ENCODE measurements around the gene CTSL.
"Not testable (repeated sequence)": the region's sequence is repeated elsewhere in the genome, so short reads cannot be mapped to it uniquely, and the experiment has no call there.

Gene CTSL

DNA sequence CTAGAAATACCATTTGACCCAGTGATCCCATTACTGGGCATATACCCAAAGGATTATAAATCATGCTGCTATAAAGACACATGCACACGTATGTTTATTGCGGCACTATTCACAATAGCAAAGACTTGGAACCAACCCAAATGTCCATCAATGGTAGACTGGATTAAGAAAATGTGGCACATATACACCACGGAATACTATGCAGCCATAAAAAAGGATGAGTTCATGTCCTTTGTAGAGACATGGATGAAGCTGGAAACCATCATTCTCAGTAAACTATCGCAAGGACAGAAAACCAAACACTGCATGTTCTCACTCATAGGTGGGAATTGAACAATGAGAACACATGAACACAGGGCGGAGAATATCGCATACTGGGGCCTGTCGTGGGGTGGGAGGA is 18.3 kb downstream of the CTSL start:
- not testable (repeated sequence) for H3K27ac ChIP-seq (replicated peaks; ENCODE audit: low read length); H3K4me2 ChIP-seq (ENCODE audit: insufficient read depth, low read length, poor library complexity, severe bottlenecking); H3K4me1 ChIP-seq (ENCODE audit: control insufficient read depth in 2 of 2, insufficient read depth in 1 of 2, low read depth in 1 of 2, low read length in 2 of 2); H3K23ac ChIP-seq (ENCODE audit: low read depth, low read length, poor library complexity); H3K4me3 ChIP-seq (ENCODE audit: low read length in 2 of 2); H3K79me1 ChIP-seq (ENCODE audit: low read depth, low read length); H3K9ac ChIP-seq (ENCODE audit: low read depth, low read length, poor library complexity); H3K14ac ChIP-seq (ENCODE audit: low read length); H2AFZ ChIP-seq (ENCODE audit: low read length); H3K4ac ChIP-seq (ENCODE audit: low read length); H3K27me3 ChIP-seq (ENCODE audit: control insufficient read depth in 3 of 3, insufficient read depth in 3 of 3, low read depth in 1 of 3, low read length in 3 of 3); H2BK5ac ChIP-seq (ENCODE audit: low read length); H4K8ac ChIP-seq (ENCODE audit: low read depth, low read length); H3K18ac ChIP-seq (ENCODE audit: low read length); DNase-seq (ENCODE audit: low spot score); H3K36me3 ChIP-seq (replicated peaks in 1 of 2; ENCODE audit: control insufficient read depth in 2 of 2, insufficient read depth in 2 of 2, low read length in 2 of 2); H2BK15ac ChIP-seq (ENCODE audit: low read length); H2BK120ac ChIP-seq (ENCODE audit: low read depth, low read length); H2BK12ac ChIP-seq (ENCODE audit: low read length); H2AK5ac ChIP-seq (ENCODE audit: low read depth, low read length); H3K9me3 ChIP-seq (replicated peaks in 1 of 2; ENCODE audit: control insufficient read depth in 2 of 2, insufficient read depth in 1 of 2, low read depth in 1 of 2, low read length in 2 of 2); H4K91ac ChIP-seq (ENCODE audit: low read depth, low read length, poor library complexity)
- WGBS, 2 donors (ENCODE audit: extremely low coverage in 2 of 2, insufficient read length in 2 of 2, insufficient replicate concordance in 1 of 2): no CpG with 5 or more reads among the region's 7 CpGs

DNA sequence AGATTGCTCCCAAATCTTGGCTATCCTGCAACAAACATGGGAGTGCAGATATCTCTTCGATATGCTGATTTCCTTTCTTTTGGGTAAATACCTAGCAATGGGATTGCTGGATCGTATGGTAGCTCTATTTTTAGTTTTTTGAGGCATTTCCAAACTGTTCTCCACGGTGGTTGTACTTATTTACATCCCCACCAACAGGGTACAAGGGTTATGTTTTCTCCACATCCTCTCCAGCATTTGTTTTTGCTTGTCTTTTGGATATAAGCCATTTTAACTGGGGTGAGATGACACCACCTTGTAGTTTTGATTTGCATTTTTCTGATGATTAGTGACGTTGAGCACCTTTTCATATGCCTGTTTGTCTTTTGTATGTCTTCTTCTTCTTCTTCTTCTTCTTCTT is 20.3 kb downstream of the CTSL start:
- Histone ChIP-seq H3K36me3 (replicated peaks in 1 of 2; ENCODE audit: control insufficient read depth in 2 of 2, insufficient read depth in 2 of 2, low read length in 2 of 2) (no peaks in the 10 kb centered on the region), H3K4me1 (ENCODE audit: control insufficient read depth in 2 of 2, insufficient read depth in 1 of 2, low read depth in 1 of 2, low read length in 2 of 2) (peaks cover 0 to 3% of the 10 kb centered on the region in 2 donors), H2BK12ac (ENCODE audit: low read length) (no peak overlapping the region), H3K18ac (ENCODE audit: low read length) (no peak overlapping the region), H3K79me1 (ENCODE audit: low read depth, low read length) (no peaks in the 10 kb centered on the region), H2AK5ac (ENCODE audit: low read depth, low read length) (no peak overlapping the region), H4K8ac (ENCODE audit: low read depth, low read length) (no peak overlapping the region), H4K91ac (ENCODE audit: low read depth, low read length, poor library complexity) (no peak overlapping the region), H2BK15ac (ENCODE audit: low read length) (no peak overlapping the region), H3K9ac (ENCODE audit: low read depth, low read length, poor library complexity) (no peak overlapping the region), H3K4ac (ENCODE audit: low read length) (no peak overlapping the region), H2BK5ac (ENCODE audit: low read length) (no peak overlapping the region), H3K9me3 (replicated peaks in 1 of 2; ENCODE audit: control insufficient read depth in 2 of 2, insufficient read depth in 1 of 2, low read depth in 1 of 2, low read length in 2 of 2) (peaks cover 0 to 7% of the 10 kb centered on the region in 2 donors), H3K27me3 (ENCODE audit: control insufficient read depth in 3 of 3, insufficient read depth in 3 of 3, low read depth in 1 of 3, low read length in 3 of 3) (no peaks in the 10 kb centered on the region), H3K14ac (ENCODE audit: low read length) (no peak overlapping the region), H3K27ac (replicated peaks; ENCODE audit: low read length) (no peak overlapping the region), H2BK120ac (ENCODE audit: low read depth, low read length) (no peak overlapping the region), H3K23ac (ENCODE audit: low read depth, low read length, poor library complexity) (no peak overlapping the region), H3K4me2 (ENCODE audit: insufficient read depth, low read length, poor library complexity, severe bottlenecking) (no peak overlapping the region), H3K4me3 (ENCODE audit: low read length in 2 of 2) (no peak overlapping the region), H2AFZ (ENCODE audit: low read length) (no peak overlapping the region)
- WGBS, 2 donors (ENCODE audit: extremely low coverage in 2 of 2, insufficient read length in 2 of 2, insufficient replicate concordance in 1 of 2): no CpG with 5 or more reads among the region's 4 CpGs
- no peak for DNase-seq (ENCODE audit: low spot score)

DNA sequence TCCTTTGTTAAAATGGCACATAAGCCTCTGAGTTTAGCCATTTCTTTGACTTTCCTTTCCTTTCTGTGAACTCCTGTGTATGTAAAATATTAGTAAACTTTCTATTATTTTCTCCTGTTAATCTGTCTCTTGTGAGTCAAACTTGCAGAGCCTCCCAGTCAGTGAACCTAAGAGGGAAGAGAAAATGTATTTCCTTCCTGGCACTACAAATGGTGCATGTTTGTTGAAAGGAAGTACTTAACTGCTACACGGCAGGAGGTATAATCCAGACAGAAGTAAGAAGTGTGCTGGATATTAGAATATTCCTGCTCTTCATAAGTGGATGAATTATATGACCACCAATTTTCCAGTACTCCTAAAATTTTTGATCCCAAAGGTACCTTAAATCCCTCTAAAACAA is 23.0 kb downstream of the CTSL start:
- H3K4me3 ChIP-seq (ENCODE audit: low read length in 2 of 2): no peak overlapping the region
- H4K91ac ChIP-seq (ENCODE audit: low read depth, low read length, poor library complexity): no peak overlapping the region
- DNase-seq (ENCODE audit: low spot score): no peak
- H3K23ac ChIP-seq (ENCODE audit: low read depth, low read length, poor library complexity): no peak overlapping the region
- H2BK120ac ChIP-seq (ENCODE audit: low read depth, low read length): no peak overlapping the region
- H3K27ac ChIP-seq (replicated peaks; ENCODE audit: low read length): no peak overlapping the region
- H4K8ac ChIP-seq (ENCODE audit: low read depth, low read length): no peak overlapping the region
- H3K4ac ChIP-seq (ENCODE audit: low read length): no peak overlapping the region
- H3K18ac ChIP-seq (ENCODE audit: low read length): no peak overlapping the region
- no peak overlapping the region for H2AK5ac ChIP-seq (ENCODE audit: low read depth, low read length)
- H3K36me3 ChIP-seq (replicated peaks in 1 of 2; ENCODE audit: control insufficient read depth in 2 of 2, insufficient read depth in 2 of 2, low read length in 2 of 2): no peaks in the 10 kb centered on the region
- H2AFZ ChIP-seq (ENCODE audit: low read length): no peak overlapping the region
- H2BK12ac ChIP-seq (ENCODE audit: low read length): no peak overlapping the region
- H3K4me2 ChIP-seq (ENCODE audit: insufficient read depth, low read length, poor library complexity, severe bottlenecking): no peak overlapping the region
- H2BK5ac ChIP-seq (ENCODE audit: low read length): no peak overlapping the region
- no CpG with 5 or more reads among the region's 1 CpG for WGBS, 2 donors (ENCODE audit: extremely low coverage in 2 of 2, insufficient read length in 2 of 2, insufficient replicate concordance in 1 of 2)
- H3K4me1 ChIP-seq (ENCODE audit: control insufficient read depth in 2 of 2, insufficient read depth in 1 of 2, low read depth in 1 of 2, low read length in 2 of 2): peaks cover 0 to 3% of the 10 kb centered on the region in 2 donors
- H2BK15ac ChIP-seq (ENCODE audit: low read length): no peak overlapping the region
- H3K9me3 ChIP-seq (replicated peaks in 1 of 2; ENCODE audit: control insufficient read depth in 2 of 2, insufficient read depth in 1 of 2, low read depth in 1 of 2, low read length in 2 of 2): no peaks in the 10 kb centered on the region
- H3K27me3 ChIP-seq (ENCODE audit: control insufficient read depth in 3 of 3, insufficient read depth in 3 of 3, low read depth in 1 of 3, low read length in 3 of 3): no peaks in the 10 kb centered on the region
- no peaks in the 10 kb centered on the region for H3K79me1 ChIP-seq (ENCODE audit: low read depth, low read length)
- no peak overlapping the region for H3K14ac ChIP-seq (ENCODE audit: low read length)
- H3K9ac ChIP-seq (ENCODE audit: low read depth, low read length, poor library complexity): no peak overlapping the region

DNA sequence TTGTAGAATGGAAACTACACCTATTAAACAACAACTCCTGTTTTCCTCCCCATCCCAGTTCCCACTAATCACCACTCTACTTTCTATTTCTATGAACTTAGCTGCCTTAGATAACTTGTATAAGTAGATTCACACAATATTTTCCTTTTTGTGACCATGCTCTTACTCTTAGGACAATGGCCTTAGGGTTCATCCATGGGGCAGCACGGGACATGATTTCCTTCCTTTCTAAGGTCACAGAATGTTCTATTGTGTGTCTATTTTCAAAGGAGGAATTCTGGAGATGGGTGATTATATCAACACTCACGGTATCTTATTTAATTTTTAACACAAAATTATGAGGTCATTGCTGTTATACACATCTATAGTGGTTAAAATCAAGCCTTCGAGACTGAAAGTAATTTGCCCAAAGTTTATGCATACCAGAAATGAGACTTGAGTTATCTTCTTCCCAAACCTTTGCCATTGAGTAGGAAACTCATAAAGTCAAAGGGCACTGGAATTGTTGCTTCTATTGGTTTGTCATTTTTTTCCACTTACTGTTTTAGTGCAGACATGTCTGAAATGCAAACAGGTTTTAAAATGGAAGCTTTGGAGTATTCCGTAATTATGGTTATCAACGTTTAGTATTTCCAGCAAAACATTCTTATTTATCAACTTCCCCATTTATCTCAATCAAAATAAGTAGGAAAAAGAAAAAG is 23.6 kb downstream of the CTSL start:
- no peak overlapping the region for H2AK5ac ChIP-seq (ENCODE audit: low read depth, low read length)
- no peak overlapping the region for H2BK12ac ChIP-seq (ENCODE audit: low read length)
- WGBS, 2 donors (ENCODE audit: extremely low coverage in 2 of 2, insufficient read length in 2 of 2, insufficient replicate concordance in 1 of 2): no CpG with 5 or more reads among the region's 5 CpGs
- no peak overlapping the region for H2AFZ ChIP-seq (ENCODE audit: low read length)
- H4K8ac ChIP-seq (ENCODE audit: low read depth, low read length): no peak overlapping the region
- H3K23ac ChIP-seq (ENCODE audit: low read depth, low read length, poor library complexity): no peak overlapping the region
- no peak overlapping the region for H3K4me2 ChIP-seq (ENCODE audit: insufficient read depth, low read length, poor library complexity, severe bottlenecking)
- H3K27me3 ChIP-seq (ENCODE audit: control insufficient read depth in 3 of 3, insufficient read depth in 3 of 3, low read depth in 1 of 3, low read length in 3 of 3): no peaks in the 10 kb centered on the region
- H3K14ac ChIP-seq (ENCODE audit: low read length): no peak overlapping the region
- no peak overlapping the region for H2BK5ac ChIP-seq (ENCODE audit: low read length)
- H3K9me3 ChIP-seq (replicated peaks in 1 of 2; ENCODE audit: control insufficient read depth in 2 of 2, insufficient read depth in 1 of 2, low read depth in 1 of 2, low read length in 2 of 2): no peaks in the 10 kb centered on the region
- no peak for DNase-seq (ENCODE audit: low spot score)
- H3K36me3 ChIP-seq (replicated peaks in 1 of 2; ENCODE audit: control insufficient read depth in 2 of 2, insufficient read depth in 2 of 2, low read length in 2 of 2): no peaks in the 10 kb centered on the region
- no peak overlapping the region for H3K4ac ChIP-seq (ENCODE audit: low read length)
- no peak overlapping the region for H3K18ac ChIP-seq (ENCODE audit: low read length)
- no peak overlapping the region for H3K4me3 ChIP-seq (ENCODE audit: low read length in 2 of 2)
- H3K4me1 ChIP-seq (ENCODE audit: control insufficient read depth in 2 of 2, insufficient read depth in 1 of 2, low read depth in 1 of 2, low read length in 2 of 2): peaks cover 0 to 3% of the 10 kb centered on the region in 2 donors
- H3K79me1 ChIP-seq (ENCODE audit: low read depth, low read length): no peaks in the 10 kb centered on the region
- H4K91ac ChIP-seq (ENCODE audit: low read depth, low read length, poor library complexity): no peak overlapping the region
- no peak overlapping the region for H2BK15ac ChIP-seq (ENCODE audit: low read length)
- H3K9ac ChIP-seq (ENCODE audit: low read depth, low read length, poor library complexity): no peak overlapping the region
- H3K27ac ChIP-seq (replicated peaks; ENCODE audit: low read length): no peak overlapping the region
- no peak overlapping the region for H2BK120ac ChIP-seq (ENCODE audit: low read depth, low read length)

All from neuronal stem cell (in vitro differentiated cells).